Effector CD8-positive, alpha-beta T cell (primary cell): ENCODE measurements around the gene IL1RL2.

Source experiments
- DNase-seq: peaks from one replicate; lab custom pipeline; 2025; lab: John Stamatoyannopoulos, UW

IL1RL2 gene

DNA sequence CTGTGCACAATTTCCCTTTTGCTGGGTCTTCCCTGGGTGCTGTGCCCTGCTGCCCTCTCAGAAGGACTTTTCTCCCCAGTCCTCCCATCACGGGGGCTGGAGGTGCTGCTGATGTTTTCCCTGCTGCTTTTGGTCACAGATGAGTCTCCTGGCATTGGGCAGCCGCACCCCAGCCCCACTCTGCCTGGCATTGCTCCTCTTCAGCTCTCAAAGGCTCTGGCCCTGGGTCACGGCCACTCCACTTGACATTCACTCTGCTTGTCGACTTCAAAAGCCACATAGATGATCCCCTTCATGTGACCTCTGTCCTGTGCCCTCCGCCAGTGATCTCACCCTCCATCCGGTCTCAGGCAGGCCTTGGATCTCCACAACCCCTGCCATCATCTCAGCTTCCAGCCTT is 81.0 kb downstream of the IL1RL2 start:
- no peak for DNase-seq

DNA sequence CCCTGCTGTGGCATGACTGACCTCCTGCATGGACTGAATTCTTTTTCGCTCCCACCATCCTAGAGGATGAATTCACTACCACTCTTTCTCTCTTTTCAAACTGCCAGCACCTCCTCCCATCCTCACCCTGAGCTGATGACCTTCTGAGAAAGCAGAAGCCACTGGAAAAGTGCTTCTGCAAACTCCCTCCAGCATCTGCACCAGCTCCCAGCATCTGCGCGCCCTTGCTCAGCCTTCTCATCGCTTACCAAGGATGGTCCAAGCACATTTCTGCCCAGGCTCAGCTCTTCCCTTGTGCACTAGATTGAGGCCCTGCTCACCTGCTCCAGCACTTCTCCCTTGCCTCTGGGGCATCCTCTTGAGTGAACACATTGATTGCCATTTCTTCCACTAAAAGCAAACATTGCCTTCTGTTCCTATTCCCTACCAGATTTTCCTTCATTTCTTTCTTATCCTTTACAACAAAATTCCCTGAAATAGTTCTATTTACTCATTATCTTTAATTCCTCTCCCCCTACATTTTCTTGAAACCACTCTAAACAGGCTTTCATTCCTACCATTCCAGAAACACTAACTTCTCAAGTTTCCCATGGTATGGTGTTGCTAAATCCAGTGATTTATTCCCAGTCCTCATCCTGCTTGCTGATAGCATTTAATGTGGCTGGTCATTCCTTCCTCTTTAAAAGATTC is 81.8 kb downstream of the IL1RL2 start:
- DNase-seq, result no peak

DNA sequence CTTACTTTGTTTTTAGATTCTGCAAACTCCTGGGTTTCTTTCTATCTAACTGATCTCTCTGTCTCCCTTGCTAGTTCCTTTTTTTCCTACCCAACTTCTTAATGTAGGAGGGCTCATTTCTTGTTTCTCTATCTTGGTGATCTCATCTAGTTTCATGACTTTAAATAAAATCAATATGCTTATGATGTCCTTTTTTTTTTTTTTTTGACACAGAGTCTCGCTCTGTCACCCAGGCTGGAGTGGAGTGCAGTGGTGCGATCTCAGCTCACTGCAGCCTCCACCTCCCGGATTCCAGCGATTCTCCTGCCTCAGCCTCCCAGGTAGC is 82.3 kb downstream of the IL1RL2 start:
- DNase-seq, result no peak

DNA sequence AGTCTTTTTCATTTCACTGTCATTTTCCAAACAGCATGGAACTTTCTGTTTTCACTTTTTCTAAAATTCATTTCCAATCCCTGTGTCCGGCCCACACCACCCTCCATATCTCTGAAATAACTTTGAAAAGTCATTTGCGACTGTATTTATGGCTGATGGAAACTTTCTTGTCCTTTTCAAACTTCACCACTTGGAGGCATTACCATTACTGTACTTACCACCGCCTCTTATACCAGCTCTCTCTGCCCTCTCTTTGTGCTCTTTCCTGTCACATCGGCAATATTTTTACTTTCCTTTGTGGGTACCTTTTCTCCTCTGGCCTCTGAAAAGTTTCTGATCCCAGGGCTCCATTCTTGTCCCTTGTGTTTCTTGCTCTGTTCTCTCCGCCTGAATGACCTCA is 85.0 kb downstream of the IL1RL2 start:
- DNase-seq, result no peak

DNA sequence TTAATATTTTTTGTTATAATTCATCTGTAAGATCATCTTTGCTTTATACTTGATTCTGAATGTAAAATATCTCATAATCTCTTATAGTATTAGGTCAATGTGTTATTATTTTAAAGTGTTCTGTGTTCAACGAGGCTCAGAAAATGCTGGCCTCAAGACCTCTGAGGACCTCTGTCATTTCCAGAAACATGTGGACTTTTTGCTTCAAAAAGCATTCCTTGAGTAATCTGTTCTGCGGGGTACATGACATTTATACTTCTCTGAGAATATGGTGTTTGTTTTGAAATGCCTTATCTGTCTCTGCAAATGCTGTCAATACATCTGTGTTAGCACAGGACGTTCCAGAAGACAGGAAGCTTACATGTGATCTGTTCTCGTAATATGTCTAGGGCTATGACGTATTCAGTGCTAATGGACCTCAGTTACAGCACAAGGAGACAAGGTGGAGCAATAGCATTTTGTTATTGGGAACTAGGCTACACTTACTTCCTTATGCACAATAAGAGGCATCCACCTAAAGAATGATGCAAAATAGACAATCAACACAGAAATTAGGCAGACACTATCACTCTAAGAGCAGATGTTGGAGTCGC is 86.9 kb downstream of the IL1RL2 start:
- no peak for DNase-seq

DNA sequence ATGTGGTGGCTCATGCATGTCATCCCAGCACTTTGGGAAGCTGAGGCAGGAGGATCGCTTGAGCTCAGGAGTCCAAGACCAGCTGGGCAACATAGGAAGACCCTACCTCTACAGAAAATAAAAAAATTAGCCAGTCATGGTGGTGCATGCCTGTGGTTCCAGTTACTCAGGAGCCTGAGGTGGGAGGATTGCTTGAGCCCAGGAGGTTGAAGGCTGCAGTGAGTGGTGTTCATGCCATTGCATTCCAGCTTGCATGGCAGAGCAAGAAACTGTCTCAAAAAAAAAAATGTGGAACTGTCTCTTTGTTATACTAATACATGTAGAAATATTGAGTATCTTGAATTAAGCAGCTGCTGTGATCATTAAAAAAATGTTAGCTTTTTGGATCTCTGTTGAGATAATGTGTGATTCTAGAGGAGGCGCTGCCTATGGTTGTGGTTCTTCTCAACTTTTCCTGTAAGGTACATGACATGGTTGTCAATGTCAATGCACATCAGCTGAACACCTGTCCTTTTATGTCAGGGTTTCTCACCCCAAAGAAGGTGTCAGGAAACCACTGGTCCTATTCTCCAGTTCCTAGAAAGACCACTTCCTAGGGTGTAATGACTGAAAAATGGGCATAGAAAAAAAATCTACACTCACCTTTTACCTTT is 89.9 kb downstream of the IL1RL2 start:
- no peak for DNase-seq

DNA sequence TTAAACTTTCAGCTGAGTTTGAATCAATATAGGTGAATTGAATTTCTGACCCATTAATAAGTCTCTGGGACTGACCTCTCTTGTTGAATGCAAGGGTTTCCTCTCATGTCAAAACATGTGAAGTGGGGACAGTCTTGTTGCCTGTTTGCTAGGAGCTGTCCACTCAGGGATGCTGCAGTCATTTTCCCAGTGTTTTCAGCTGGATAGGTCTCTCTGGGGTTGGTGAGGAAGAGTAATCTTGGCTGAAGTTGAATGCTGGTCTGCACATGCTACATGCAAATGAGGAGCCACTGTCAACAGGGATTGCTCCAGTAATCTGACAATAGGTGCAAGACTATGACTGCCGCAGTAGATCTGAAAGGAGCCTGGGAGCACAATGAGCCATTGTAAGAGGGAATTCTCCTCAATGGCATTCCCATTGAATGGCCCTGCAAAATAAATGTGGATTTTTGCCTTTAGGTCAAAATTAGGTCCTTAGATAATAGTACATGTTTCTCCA is 90.4 kb downstream of the IL1RL2 start:
- no peak for DNase-seq

DNA sequence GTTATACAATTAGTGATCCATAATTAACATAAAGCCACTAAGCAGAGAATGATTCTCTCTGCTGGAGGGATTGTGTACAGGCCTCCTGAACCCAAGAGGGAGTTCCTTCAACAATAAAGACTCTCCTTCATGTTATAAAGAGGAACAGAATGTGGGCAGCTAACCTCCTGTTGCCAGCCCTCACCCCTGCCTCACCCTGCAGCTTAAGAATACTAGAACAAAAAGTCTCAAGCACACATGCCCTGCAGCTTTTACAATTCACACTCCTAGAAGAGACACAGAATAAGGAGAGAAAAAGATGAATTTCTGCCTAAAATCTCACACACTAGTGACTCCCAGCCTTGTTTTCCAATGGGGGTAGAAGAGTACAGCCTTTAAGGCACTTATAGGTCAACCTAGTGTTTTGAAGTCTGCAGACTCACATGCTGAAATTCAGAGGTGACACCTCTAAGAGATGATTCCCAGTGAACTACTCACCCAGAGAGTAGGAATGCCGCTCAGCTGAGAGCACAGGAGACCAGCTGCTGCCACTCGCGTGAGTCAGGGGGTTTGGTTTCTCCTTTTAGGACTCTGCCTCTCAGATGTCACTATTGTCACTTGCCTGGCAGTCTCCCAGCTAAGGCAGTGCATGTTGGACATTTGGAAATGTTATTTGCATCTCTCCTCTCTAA is 92.0 kb downstream of the IL1RL2 start:
- DNase-seq, result no peak

DNA sequence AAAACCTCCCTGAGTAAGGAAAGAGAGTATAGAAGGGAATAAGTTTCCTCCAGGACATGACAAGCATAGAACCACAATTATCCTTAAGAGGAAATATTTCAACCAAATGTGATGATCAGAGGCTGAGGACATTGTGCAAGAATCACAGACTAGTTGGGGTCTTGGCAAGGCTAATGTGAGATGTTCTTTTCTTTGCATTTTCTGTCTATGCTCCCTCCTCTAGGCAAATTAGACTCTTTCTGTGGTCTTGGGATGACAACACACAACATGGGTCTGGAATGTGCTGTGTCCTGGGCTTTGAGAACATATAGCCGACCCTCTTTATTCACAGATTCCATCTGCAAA is 92.5 kb downstream of the IL1RL2 start:
- DNase-seq, result no peak

DNA sequence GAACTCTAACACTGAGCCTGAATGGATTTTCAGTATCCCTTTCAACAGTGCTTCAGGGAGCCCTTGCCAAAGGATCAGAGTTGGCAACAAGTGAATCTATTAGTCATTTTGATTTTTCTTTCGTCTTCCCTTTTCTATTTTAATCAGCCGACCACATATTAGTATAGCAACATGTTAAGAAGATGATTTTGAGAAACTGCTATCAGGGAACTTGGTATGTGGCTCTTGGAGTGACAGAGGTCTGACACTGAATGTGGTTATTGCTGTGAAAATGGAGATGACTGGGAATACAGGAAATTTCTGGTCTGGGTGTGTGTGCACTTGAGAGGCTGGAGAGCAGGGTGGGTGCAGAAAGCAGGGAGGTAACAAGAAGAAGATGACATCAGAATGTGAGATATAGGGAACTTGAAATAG is 95.9 kb downstream of the IL1RL2 start:
- DNase-seq, result no peak

DNA sequence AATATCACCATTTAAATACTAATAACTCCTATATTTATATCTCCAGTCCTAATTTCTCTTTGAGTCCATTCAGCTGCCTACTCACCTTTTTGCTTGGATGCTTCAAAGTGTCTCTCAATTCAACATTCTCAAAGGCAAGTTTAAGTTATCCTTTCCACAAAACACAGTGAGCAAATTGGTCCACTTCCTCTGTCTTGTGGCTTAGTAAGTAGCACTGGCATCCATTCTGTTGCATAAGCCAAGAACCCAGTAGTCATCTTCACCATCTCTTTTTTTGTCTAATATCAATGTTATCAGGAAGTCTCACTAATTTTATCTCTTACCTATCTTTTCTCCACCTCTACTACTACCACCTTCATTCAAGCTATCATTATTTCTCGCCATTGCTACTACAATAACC is 97.2 kb downstream of the IL1RL2 start:
- DNase-seq, result no peak

DNA sequence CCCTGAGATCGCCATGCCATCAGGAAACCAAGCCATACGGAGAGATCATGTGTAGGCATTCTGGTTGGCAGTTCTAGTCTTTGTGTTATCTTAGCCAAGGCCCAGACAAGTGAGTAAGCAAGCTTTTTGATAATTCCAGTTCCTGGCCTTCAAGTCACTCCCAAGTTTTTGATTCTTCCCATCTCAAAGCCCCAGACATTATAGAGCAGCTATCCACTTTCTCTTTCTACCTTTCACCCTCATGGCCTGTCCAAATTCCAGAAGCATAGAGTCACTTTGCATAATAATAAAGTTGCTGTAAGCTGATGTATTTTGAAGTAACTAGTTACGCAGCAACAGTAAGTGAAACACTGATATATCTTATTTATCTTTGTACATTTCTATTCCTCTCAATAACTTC is 97.8 kb downstream of the IL1RL2 start:
- no peak for DNase-seq

DNA sequence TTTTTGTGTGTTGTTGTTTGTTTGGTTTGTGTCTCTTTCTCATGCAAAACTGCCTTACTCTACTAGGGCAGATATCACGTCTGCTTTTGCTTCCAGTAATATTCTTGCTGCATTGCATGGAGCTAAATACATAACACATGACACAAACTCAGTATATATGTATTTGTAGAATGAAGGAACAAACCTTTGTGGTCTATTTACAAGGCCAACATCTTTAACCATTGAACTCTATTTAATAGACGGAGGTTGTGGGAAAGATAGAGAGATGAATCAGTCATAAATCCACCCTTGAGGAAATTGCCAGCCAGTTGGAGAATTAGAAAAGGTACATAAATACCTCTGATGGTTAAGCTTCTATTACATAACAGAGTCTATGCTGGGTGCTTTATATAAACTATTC is 98.5 kb downstream of the IL1RL2 start:
- no peak for DNase-seq

DNA sequence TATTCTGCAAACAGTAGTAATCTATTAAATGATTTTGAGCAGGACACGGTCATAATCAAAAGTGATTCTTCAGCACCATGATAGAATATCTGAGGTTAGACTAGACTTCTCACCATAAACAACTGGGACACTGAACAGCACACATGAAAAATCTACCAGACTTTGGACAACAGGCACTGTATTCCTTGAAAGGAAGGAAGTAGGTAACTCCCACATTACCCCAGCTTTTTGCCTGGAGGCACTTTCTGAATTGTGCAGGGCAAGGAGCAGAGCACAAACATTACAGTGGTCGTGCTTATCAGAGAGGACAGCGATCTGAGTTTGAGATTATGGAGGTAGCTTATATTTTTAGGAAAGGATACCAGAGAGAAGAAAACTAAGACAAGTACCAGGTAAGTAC is 99.2 kb downstream of the IL1RL2 start:
- no peak for DNase-seq

DNA sequence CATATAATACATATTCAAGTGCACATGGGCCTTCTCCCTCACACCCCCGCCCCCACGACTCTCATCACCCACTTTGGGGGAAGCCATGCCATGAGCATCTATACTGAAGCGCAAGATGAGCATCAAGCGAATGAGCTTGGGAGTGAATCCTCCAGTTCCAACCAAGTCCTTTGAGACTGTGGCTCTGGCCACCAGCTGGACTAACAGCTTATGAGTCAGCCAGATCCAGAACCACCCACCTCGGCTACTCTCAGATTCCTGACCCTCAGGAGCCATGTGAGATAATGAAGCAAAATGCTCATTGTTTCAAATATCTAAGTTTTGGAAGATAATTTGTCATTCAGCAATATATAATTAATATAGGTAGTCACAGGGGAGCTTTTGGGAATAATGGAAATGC is 102.3 kb downstream of the IL1RL2 start:
- no peak for DNase-seq
